Thyroid gland (tissue), 4 donors: Measurements from ENCODE around the gene IFTAP.

Experiments used
- POLR2A ChIP-seq, 2 donors: fragments of 450-650 bp; IDR thresholded peaks; one replicate each; pipeline ENCODE4 v1.6.1; 2017; ENCODE audit warnings: antibody characterized with exemption in 2 of 2, mild to moderate bottlenecking in 2 of 2, moderate library complexity in 1 of 2
- TF ChIP-seq, protein P1 (sequence below), 6 experiments: fragments of 200-600 bp in 3 of 6; fragments of 450-650 bp in 3 of 6; sonication (generic) in 3 of 6; IDR thresholded peaks; one replicate each; pipeline ENCODE4 v1.5.1; 2016 to 2019; ENCODE audit warnings: antibody characterized with exemption in 6 of 6, mild to moderate bottlenecking in 2 of 6, inconsistent platforms in 1 of 6, moderate library complexity in 1 of 6

DNA sequence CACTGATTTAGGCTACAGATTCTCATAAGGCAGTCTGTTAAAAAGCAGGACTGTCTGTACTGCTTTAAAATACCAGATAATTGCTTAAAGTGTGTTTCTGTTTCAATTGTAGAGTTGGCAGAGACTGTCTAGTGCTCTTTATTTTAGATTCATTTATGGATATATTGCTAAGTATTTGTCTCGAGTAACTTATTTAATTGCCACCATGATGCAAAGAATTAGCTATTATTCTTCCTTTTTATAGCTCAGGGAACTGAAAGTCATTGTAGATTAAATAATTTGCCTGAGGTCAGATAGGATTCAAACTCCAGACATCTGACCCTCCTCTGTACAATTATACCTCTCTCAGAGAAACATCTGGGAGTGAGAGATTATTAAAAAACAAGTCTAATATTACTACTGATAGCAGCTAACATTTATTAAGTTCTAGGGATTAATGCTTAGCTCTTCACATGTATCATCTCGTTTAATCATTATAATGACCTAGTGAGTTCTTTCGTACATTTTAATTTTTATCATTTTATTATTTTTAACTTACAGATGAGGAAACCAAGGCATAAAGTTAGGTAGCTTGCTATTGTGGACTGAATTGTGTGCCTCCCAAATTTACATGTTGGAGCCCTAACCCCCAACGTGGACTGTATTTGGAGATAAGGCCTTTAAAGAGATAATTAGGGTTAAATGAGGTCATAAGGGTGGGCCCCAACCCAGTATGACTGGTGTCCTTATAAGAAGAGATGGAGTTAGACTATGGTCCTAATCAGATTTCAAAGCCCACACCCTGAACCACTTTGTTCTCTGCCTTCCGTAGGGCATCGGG lies 23.5 kb downstream of the IFTAP start:
- TF ChIP-seq, protein P1, sequence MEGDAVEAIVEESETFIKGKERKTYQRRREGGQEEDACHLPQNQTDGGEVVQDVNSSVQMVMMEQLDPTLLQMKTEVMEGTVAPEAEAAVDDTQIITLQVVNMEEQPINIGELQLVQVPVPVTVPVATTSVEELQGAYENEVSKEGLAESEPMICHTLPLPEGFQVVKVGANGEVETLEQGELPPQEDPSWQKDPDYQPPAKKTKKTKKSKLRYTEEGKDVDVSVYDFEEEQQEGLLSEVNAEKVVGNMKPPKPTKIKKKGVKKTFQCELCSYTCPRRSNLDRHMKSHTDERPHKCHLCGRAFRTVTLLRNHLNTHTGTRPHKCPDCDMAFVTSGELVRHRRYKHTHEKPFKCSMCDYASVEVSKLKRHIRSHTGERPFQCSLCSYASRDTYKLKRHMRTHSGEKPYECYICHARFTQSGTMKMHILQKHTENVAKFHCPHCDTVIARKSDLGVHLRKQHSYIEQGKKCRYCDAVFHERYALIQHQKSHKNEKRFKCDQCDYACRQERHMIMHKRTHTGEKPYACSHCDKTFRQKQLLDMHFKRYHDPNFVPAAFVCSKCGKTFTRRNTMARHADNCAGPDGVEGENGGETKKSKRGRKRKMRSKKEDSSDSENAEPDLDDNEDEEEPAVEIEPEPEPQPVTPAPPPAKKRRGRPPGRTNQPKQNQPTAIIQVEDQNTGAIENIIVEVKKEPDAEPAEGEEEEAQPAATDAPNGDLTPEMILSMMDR (IDR thresholded peaks at IDR 0.05), result no peak
- no peak for TF ChIP-seq POLR2A (IDR thresholded peaks at IDR 0.05)
